Skeletal muscle tissue (tissue), 4 donors: ENCODE measurements around the gene SCN8A. TPM values are rescaled to one million over a fixed set of nuclear protein-coding genes. Genes with fewer than 3 reads are reported as not detected.
"Not testable (repeated sequence)": the region's sequence is repeated elsewhere in the genome, so short reads cannot be mapped to it uniquely, and the experiment has no call there.

ENCODE experiments used
- H3K27ac ChIP-seq: one replicate; pipeline ENCODE4 v1.7.0; 2013; ENCODE audit warnings: mild to moderate bottlenecking, low read depth, low read length, inconsistent platforms
- H3K27me3 ChIP-seq, 3 donors: one replicate each; pipeline ENCODE4 v1.7.0; 2013; ENCODE audit warnings: low read length in 3 of 3; ENCODE audit not compliant: control insufficient read depth in 3 of 3, insufficient read depth in 3 of 3
- H3K36me3 ChIP-seq, 3 donors: one replicate each; pipeline ENCODE4 v1.7.0; 2013; ENCODE audit warnings: low read length in 3 of 3; ENCODE audit not compliant: control insufficient read depth in 3 of 3, insufficient read depth in 3 of 3
- H3K4me1 ChIP-seq, 3 donors: one replicate each; pipeline ENCODE4 v1.7.0; 2013; ENCODE audit warnings: low read length in 3 of 3, mild to moderate bottlenecking in 3 of 3; ENCODE audit not compliant: control insufficient read depth in 3 of 3, insufficient read depth in 3 of 3
- H3K4me3 ChIP-seq, 3 donors: one replicate each; pipeline ENCODE4 v1.7.0; 2013; ENCODE audit warnings: low read length in 3 of 3
- H3K9ac ChIP-seq, 3 donors: one replicate each; pipeline ENCODE4 v1.7.0; 2013; ENCODE audit warnings: low read length in 3 of 3, mild to moderate bottlenecking in 3 of 3, moderate library complexity in 2 of 3, low read depth in 1 of 3
- H3K9me3 ChIP-seq, 3 donors: one replicate each; pipeline ENCODE4 v1.7.0; 2013; ENCODE audit warnings: low read length in 3 of 3; ENCODE audit not compliant: control insufficient read depth in 3 of 3
- total RNA-seq: library from RNA; depleted of rRNA; stranded (reverse); fragments of >200 nt; gene quantifications from one replicate; pipeline ENCODE4 v1.2.3, GENCODE V29; 2014
- donor health status: Osteomylitis.

Gene SCN8A
- total RNA-seq, 1 donor from 2014 or later: 0.52 TPM

DNA sequence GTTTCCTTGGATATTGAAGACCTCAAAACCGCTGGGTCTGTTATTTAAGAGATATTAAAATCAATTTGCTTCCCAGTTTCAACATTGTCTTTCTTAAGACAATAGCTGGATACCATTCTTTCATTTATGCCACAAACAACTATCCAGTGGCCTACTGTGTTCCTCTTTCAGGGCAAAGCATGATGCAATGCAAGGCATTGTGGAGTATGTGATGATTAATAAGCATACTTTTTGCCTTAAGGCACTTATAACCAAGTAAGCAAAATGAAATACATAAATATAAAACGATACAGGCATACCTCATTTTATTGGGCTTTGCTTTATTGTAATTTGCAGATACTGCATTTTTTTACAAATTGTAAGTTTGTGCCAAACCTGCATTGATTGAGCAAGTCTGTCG lies 45.5 kb downstream of the SCN8A start:
- Histone ChIP-seq H3K9ac (no peak overlapping the region), H3K9me3 (peaks cover 0 to 3% (median 0%) of the 10 kb centered on the region in 3 donors), H3K36me3 (no peaks in the 10 kb centered on the region), H3K27me3 (no peaks in the 10 kb centered on the region), H3K4me3 (no peak overlapping the region), H3K4me1 (no peaks in the 10 kb centered on the region), H3K27ac (no peak overlapping the region)

- H3K4me3 ChIP-seq: no peak overlapping the region
- H3K4me1 ChIP-seq: no peaks in the 10 kb centered on the region
- H3K9ac ChIP-seq: no peak overlapping the region
- peaks cover 0 to 3% (median 0%) of the 10 kb centered on the region in 3 donors for H3K9me3 ChIP-seq
- no peaks in the 10 kb centered on the region for H3K36me3 ChIP-seq
- no peaks in the 10 kb centered on the region for H3K27me3 ChIP-seq
- H3K27ac ChIP-seq: no peak overlapping the region
Observed at GRCh38 chr12:51636986-51637385, 46.0 kb downstream of the SCN8A start.

GRCh38 chr12:51639361-51639760 lies 48.3 kb downstream of the SCN8A start:
- no peak overlapping the region for H3K9ac ChIP-seq
- no peak overlapping the region for H3K27ac ChIP-seq
- H3K27me3 ChIP-seq: no peaks in the 10 kb centered on the region
- H3K36me3 ChIP-seq: no peaks in the 10 kb centered on the region
- H3K4me3 ChIP-seq: no peak overlapping the region
- peaks cover 0 to 3% (median 0%) of the 10 kb centered on the region in 3 donors for H3K9me3 ChIP-seq
- no peaks in the 10 kb centered on the region for H3K4me1 ChIP-seq

DNA sequence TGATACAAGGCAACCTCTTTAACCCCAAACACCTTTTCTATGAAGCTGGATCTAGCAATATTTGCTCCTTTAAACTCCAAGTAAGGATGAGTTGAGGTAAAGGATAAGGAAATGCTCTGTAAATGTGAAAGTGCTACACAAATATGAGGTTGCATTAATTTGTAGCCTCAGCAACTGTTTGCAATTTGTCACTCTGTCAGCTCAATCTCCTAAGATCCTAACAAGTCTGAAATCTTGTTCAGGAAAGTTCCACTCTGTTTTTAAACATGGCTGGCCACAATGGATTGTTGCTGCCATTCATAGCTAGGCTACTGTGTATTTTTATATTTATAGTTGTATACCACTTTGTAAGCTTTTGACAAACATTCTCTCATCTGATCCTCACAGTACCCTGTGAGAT lies 51.3 kb downstream of the SCN8A start:
- Histone ChIP-seq H3K4me1 (no peaks in the 10 kb centered on the region), H3K9me3 (peaks cover 0 to 3% (median 0%) of the 10 kb centered on the region in 3 donors), H3K4me3 (no peak overlapping the region), H3K27me3 (no peaks in the 10 kb centered on the region), H3K27ac (no peak overlapping the region), H3K36me3 (no peaks in the 10 kb centered on the region), H3K9ac (no peak overlapping the region)

DNA sequence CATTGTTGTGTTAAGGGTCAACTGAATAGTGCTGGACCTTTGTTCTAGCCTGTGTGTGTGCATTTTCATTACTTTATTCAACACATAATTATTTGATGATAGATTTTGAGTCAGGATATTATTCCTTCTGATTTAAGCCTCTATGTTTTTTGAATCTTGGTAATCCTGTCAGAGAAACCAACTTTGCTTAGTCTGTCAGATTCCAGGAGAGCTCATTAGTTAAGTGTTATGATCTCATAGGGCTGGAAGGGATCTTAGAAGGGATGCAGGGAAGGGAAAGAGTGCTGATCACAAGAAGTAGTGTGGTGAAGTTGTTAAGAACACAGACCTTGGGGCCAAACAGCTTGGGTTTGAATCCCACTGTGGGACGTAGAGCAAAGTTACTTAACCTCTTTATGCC lies 52.9 kb downstream of the SCN8A start:
- Histone ChIP-seq H3K4me1 (no peaks in the 10 kb centered on the region), H3K27ac (no peak overlapping the region), H3K9me3 (no peaks in the 10 kb centered on the region), H3K27me3 (no peaks in the 10 kb centered on the region), H3K36me3 (no peaks in the 10 kb centered on the region), H3K9ac (no peak overlapping the region), H3K4me3 (no peak overlapping the region)

- not testable (repeated sequence) for H3K4me1 ChIP-seq, H3K9me3 ChIP-seq, H3K4me3 ChIP-seq, H3K36me3 ChIP-seq, H3K27ac ChIP-seq, H3K27me3 ChIP-seq, H3K9ac ChIP-seq
Observed at GRCh38 chr12:51644691-51645090, 53.7 kb downstream of the SCN8A start.

GRCh38 chr12:51645961-51646360 lies 54.9 kb downstream of the SCN8A start:
- H3K4me1 ChIP-seq: no peaks in the 10 kb centered on the region
- no peak overlapping the region for H3K9ac ChIP-seq
- no peak overlapping the region for H3K27ac ChIP-seq
- H3K36me3 ChIP-seq: no peaks in the 10 kb centered on the region
- no peaks in the 10 kb centered on the region for H3K27me3 ChIP-seq
- H3K4me3 ChIP-seq: no peak overlapping the region
- H3K9me3 ChIP-seq: no peaks in the 10 kb centered on the region

GRCh38 chr12:51647647-51648046 lies 56.6 kb downstream of the SCN8A start:
- Histone ChIP-seq H3K4me1 (no peaks in the 10 kb centered on the region), H3K27me3 (no peaks in the 10 kb centered on the region), H3K9ac (no peak overlapping the region), H3K27ac (no peak overlapping the region), H3K36me3 (no peaks in the 10 kb centered on the region), H3K9me3 (no peaks in the 10 kb centered on the region), H3K4me3 (no peak overlapping the region)

DNA sequence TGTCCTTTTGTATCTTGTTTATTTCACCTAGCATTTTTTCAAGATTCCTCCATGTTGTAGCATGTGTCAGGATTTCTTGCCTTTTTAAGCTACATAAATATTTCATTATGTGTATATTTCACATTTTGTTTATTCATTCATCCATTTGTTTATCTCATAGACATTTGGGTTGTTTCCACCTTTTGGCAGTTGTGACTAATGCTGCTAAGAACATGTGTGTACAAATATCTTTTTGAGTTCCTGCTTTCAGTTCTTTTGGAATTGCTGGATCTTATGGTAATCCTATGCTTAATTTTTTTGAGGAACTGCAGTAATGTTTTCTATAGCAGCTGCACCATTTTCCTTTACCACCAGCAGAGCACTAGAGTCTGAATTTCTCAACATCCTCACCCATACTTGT lies 62.4 kb downstream of the SCN8A start:
- Histone ChIP-seq H3K4me3 (no peak overlapping the region), H3K36me3 (no peaks in the 10 kb centered on the region), H3K9ac (no peak overlapping the region), H3K4me1 (no peaks in the 10 kb centered on the region), H3K27ac (no peak overlapping the region), H3K27me3 (peaks cover 0 to 2% (median 0%) of the 10 kb centered on the region in 3 donors), H3K9me3 (peaks cover 0 to 5% (median 0%) of the 10 kb centered on the region in 3 donors)

DNA sequence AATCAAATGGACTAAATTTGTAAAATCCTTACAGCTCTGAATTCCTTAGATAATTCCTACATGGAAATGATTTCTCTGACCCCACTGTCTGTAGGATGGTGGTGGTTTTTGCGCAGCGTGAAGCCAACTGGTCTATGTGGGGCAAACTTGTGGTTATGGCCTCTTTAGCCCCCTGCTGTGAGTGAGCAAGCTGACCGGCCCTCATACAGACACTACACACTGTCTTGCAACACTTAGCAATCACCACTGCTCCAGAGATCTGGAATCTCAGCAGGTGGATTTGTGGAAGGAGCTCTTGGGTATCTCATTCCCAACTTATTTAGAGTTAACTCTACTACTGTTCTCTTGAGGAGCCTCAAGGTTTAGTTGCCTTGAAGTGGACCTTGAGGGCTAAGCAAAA lies 70.2 kb downstream of the SCN8A start:
- H3K36me3 ChIP-seq: no peaks in the 10 kb centered on the region
- no peak overlapping the region for H3K9ac ChIP-seq
- H3K9me3 ChIP-seq: peaks cover 0 to 5% (median 0%) of the 10 kb centered on the region in 3 donors
- no peaks in the 10 kb centered on the region for H3K4me1 ChIP-seq
- H3K27me3 ChIP-seq: peaks cover 0 to 2% (median 0%) of the 10 kb centered on the region in 3 donors
- no peak overlapping the region for H3K4me3 ChIP-seq
- H3K27ac ChIP-seq: no peak overlapping the region

- H3K9me3 ChIP-seq: peaks cover 0 to 5% (median 0%) of the 10 kb centered on the region in 3 donors
- no peak overlapping the region for H3K27ac ChIP-seq
Observed at GRCh38 chr12:51661836-51662235, 70.8 kb downstream of the SCN8A start.

More at GRCh38 chr12:51661836-51662235, 70.8 kb downstream of the SCN8A start:
- no peaks in the 10 kb centered on the region for H3K36me3 ChIP-seq
- no peaks in the 10 kb centered on the region for H3K4me1 ChIP-seq
- H3K27me3 ChIP-seq: peaks cover 0 to 2% (median 0%) of the 10 kb centered on the region in 3 donors
- H3K9ac ChIP-seq: no peak overlapping the region
- H3K4me3 ChIP-seq: no peak overlapping the region
